MCF 10A (cell line): ENCODE data around the gene VWF. TPM values are rescaled to one million over a fixed set of nuclear protein-coding genes. Genes with fewer than 3 reads are reported as not detected.

Source experiments
- BruUV-seq: library from RNA; stranded (reverse); fragments of 400-500 nt; replicated peaks from 2 replicates; lab custom pipeline; 2021; lab: Mats Ljungman, UMichigan
- CTCF ChIA-PET: fragments of 300-600 bp; sonication (Branson Sonifier 250); formaldehyde crosslinking; extraction: SDS; loops from one replicate; lab custom pipeline; 2021; ENCODE audit warnings: antibody characterized with exemption, inconsistent platforms; lab: Yijun Ruan, JAX
- POLR2A ChIA-PET: fragments of 300-600, 350-650 bp; sonication (Branson Sonifier 250); formaldehyde crosslinking; extraction: SDS; loops from one replicate; lab custom pipeline; 2020; ENCODE audit warnings: antibody characterized with exemption, inconsistent platforms; lab: Yijun Ruan, JAX
- DNase-seq: peaks from one replicate; pipeline ENCODE4 v3.0.0-alpha.2; 2018; ENCODE audit not compliant: unreplicated experiment
- H3K27ac Mint-ChIP-seq: one replicate; pipeline ENCODE4 v1.8.0; 2022; ENCODE audit warnings: mild to moderate bottlenecking, low read depth, mixed read lengths; ENCODE audit not compliant: unreplicated experiment
- H3K27me3 Mint-ChIP-seq: one replicate; pipeline ENCODE4 v1.8.0; 2022; ENCODE audit warnings: mixed read lengths; ENCODE audit not compliant: insufficient read depth, unreplicated experiment
- H3K36me3 Mint-ChIP-seq: one replicate; pipeline ENCODE4 v1.8.0; 2022; ENCODE audit warnings: mild to moderate bottlenecking, moderate library complexity, mixed read lengths; ENCODE audit not compliant: insufficient read depth, unreplicated experiment
- H3K4me1 Mint-ChIP-seq: one replicate; pipeline ENCODE4 v1.8.0; 2022; ENCODE audit warnings: mixed read lengths; ENCODE audit not compliant: insufficient read depth, unreplicated experiment
- H3K4me3 Mint-ChIP-seq: one replicate; pipeline ENCODE4 v1.8.0; 2022; ENCODE audit warnings: mild to moderate bottlenecking, moderate library complexity, mixed read lengths; ENCODE audit not compliant: unreplicated experiment
- H3K9me3 Mint-ChIP-seq: one replicate; pipeline ENCODE4 v1.8.0; 2022; ENCODE audit warnings: mixed read lengths; ENCODE audit not compliant: unreplicated experiment
- CTCF ChIP-seq: fragments of 200-600 bp; IDR thresholded peaks from one replicate; pipeline ENCODE4 v1.8.0; 2022; ENCODE audit warnings: antibody characterized with exemption, mild to moderate bottlenecking; ENCODE audit not compliant: unreplicated experiment
- intact Hi-C: fragments of 100-400 bp; cut with micrococcal nuclease; formaldehyde crosslinking; loops from 2 replicates; pipeline ENCODE4 v1.14.1; 2022
- total RNA-seq: library from RNA; stranded (reverse); gene quantifications from 2 replicates; pipeline ENCODE4 v1.2.3, GENCODE V29; 2022

Gene VWF
- total RNA-seq, 1 experiment from 2014 or later: not detected

- Mint-ChIP-seq H3K27ac (no peak overlapping the region), H3K4me3 (no peak overlapping the region), H3K36me3 (no peaks in the 10 kb centered on the region), H3K27me3 (no peaks in the 10 kb centered on the region), H3K9me3 (no peaks in the 10 kb centered on the region), H3K4me1 (no peaks in the 10 kb centered on the region)
- ChIA-PET POLR2A (no interaction called here), CTCF (interaction anchor here (1.1 kb wide), 1 partner anchor 131 kb away, joined by 3 read pairs; no protein-coding TSS in a partner anchor)
- TF ChIP-seq CTCF: no peak
- no TSS peak for BruUV-seq
- intact Hi-C loops: no loop called here
- no peak for DNase-seq
These were observed 1.2 kb downstream of the VWF start for GRCh38 chr12:6123258-6123657.

- H3K27me3 Mint-ChIP-seq: no peaks in the 10 kb centered on the region
- H3K27ac Mint-ChIP-seq: no peak overlapping the region
- DNase-seq: no peak
- H3K36me3 Mint-ChIP-seq: no peaks in the 10 kb centered on the region
- no peaks in the 10 kb centered on the region for H3K4me1 Mint-ChIP-seq
- no peak overlapping the region for H3K4me3 Mint-ChIP-seq
- intact Hi-C loops: no loop called here
- TF ChIP-seq CTCF: no peak
- CTCF ChIA-PET: no interaction called here
- no TSS peak for BruUV-seq
- H3K9me3 Mint-ChIP-seq: no peaks in the 10 kb centered on the region
- POLR2A ChIA-PET: no interaction called here
These were observed 2.3 kb downstream of the VWF start for GRCh38 chr12:6122201-6122600.

- ChIA-PET CTCF (interaction anchor here (0.7 kb wide), 1 partner anchor 62 kb away, joined by 3 read pairs; no protein-coding TSS in a partner anchor), POLR2A (no interaction called here)
- DNase-seq: no peak
- no peaks in the 10 kb centered on the region for H3K9me3 Mint-ChIP-seq
- H3K27me3 Mint-ChIP-seq: no peaks in the 10 kb centered on the region
- no peak for TF ChIP-seq CTCF
- intact Hi-C loops: no loop called here
- no TSS peak for BruUV-seq
- H3K36me3 Mint-ChIP-seq: no peaks in the 10 kb centered on the region
- no peak overlapping the region for H3K27ac Mint-ChIP-seq
- H3K4me3 Mint-ChIP-seq: no peak overlapping the region
- H3K4me1 Mint-ChIP-seq: peaks cover 8% of the 10 kb centered on the region
These were observed 3.5 kb downstream of the VWF start for GRCh38 chr12:6120796-6121473.

- CTCF ChIA-PET: interaction anchor here (0.6 to 0.7 kb wide), 2 partner anchors 44 to 64 kb away, joined by 3 read pairs; no protein-coding TSS in a partner anchor
- H3K27ac Mint-ChIP-seq: no peak overlapping the region
- no peak for TF ChIP-seq CTCF
- POLR2A ChIA-PET: interaction anchor here (0.6 kb wide), 1 partner anchor 266 kb away, joined by 3 read pairs; no protein-coding TSS in a partner anchor
- H3K4me3 Mint-ChIP-seq: no peak overlapping the region
- DNase-seq: no peak
- intact Hi-C loops: no loop called here
- BruUV-seq: no TSS peak
- no peaks in the 10 kb centered on the region for H3K27me3 Mint-ChIP-seq
- H3K4me1 Mint-ChIP-seq: peaks cover 8% of the 10 kb centered on the region
- H3K9me3 Mint-ChIP-seq: no peaks in the 10 kb centered on the region
- H3K36me3 Mint-ChIP-seq: no peaks in the 10 kb centered on the region
These were observed 5.4 kb downstream of the VWF start for GRCh38 chr12:6118891-6119568.
